ENCODE measurements around the gene PSMF1.

The PSMF1 gene

GRCh38 chr20:1199964-1200363 lies 81.6 kb downstream of the PSMF1 start:
- TF ChIP-seq CTCF (IDR thresholded peaks at IDR 0.05): no peak
- Histone ChIP-seq H3K4me1 (ENCODE audit: control insufficient read depth in 1 of 2, insufficient read depth in 1 of 2, low read depth in 1 of 2, low read length in 1 of 2) (no peaks in the 10 kb centered on the region), H3K27me3 (peaks cover 10% of the 10 kb centered on the region), H3K36me3 (no peaks in the 10 kb centered on the region), H3K4me3 (ENCODE audit: low read depth in 1 of 2, low read length in 1 of 2) (no peak overlapping the region), H3K9me3 (no peaks in the 10 kb centered on the region), H3K27ac (no peak overlapping the region)

- Histone ChIP-seq H3K27me3 (peaks cover 10% of the 10 kb centered on the region), H3K4me3 (ENCODE audit: low read depth in 1 of 2, low read length in 1 of 2) (no peak within 1 kb of the TSS), H3K4me1 (ENCODE audit: control insufficient read depth in 1 of 2, insufficient read depth in 1 of 2, low read depth in 1 of 2, low read length in 1 of 2) (no peaks in the 10 kb centered on the region), H3K9me3 (no peaks in the 10 kb centered on the region), H3K27ac (no peak within 1 kb of the TSS), H3K36me3 (no peaks in the 10 kb centered on the region)
- no peak for TF ChIP-seq CTCF (IDR thresholded peaks at IDR 0.05)
Measured at GRCh38 chr20:1202762-1203504, 84.5 kb downstream of the PSMF1 start, which contains the start of gene C20orf202. C20orf202 (plus strand) TSS chr20:1203454; CDS start chr20:1203586, 132 bp downstream.

GRCh38 chr20:1203630-1204029 lies 85.2 kb downstream of the PSMF1 start:
- Histone ChIP-seq H3K36me3 (no peaks in the 10 kb centered on the region), H3K4me1 (ENCODE audit: control insufficient read depth in 1 of 2, insufficient read depth in 1 of 2, low read depth in 1 of 2, low read length in 1 of 2) (no peaks in the 10 kb centered on the region), H3K27me3 (peaks cover 15% of the 10 kb centered on the region), H3K9me3 (no peaks in the 10 kb centered on the region), H3K4me3 (ENCODE audit: low read depth in 1 of 2, low read length in 1 of 2) (no peak overlapping the region), H3K27ac (no peak overlapping the region)
- no peak for TF ChIP-seq CTCF (IDR thresholded peaks at IDR 0.05)

- Histone ChIP-seq H3K27ac (no peak overlapping the region), H3K27me3 (peaks cover 14% of the 10 kb centered on the region)
- TF ChIP-seq CTCF (IDR thresholded peaks at IDR 0.05): no peak
Measured at GRCh38 chr20:1204113-1204512, 85.7 kb downstream of the PSMF1 start.

GRCh38 chr20:1204576-1204975 lies 86.2 kb downstream of the PSMF1 start:
- H3K36me3 ChIP-seq: no peaks in the 10 kb centered on the region
- no peaks in the 10 kb centered on the region for H3K4me1 ChIP-seq (ENCODE audit: control insufficient read depth in 1 of 2, insufficient read depth in 1 of 2, low read depth in 1 of 2, low read length in 1 of 2)
- peaks cover 17% of the 10 kb centered on the region for H3K27me3 ChIP-seq
- no peak overlapping the region for H3K4me3 ChIP-seq (ENCODE audit: low read depth in 1 of 2, low read length in 1 of 2)
- no peak for TF ChIP-seq CTCF (IDR thresholded peaks at IDR 0.05)
- H3K27ac ChIP-seq: no peak overlapping the region
- no peaks in the 10 kb centered on the region for H3K9me3 ChIP-seq

More at GRCh38 chr20:1204113-1204512, 85.7 kb downstream of the PSMF1 start:
- Histone ChIP-seq H3K36me3 (no peaks in the 10 kb centered on the region), H3K4me3 (ENCODE audit: low read depth in 1 of 2, low read length in 1 of 2) (no peak overlapping the region), H3K9me3 (no peaks in the 10 kb centered on the region), H3K4me1 (ENCODE audit: control insufficient read depth in 1 of 2, insufficient read depth in 1 of 2, low read depth in 1 of 2, low read length in 1 of 2) (no peaks in the 10 kb centered on the region)
